Mucosa of descending colon (tissue), 3 donors: ENCODE measurements around the gene RAD23B. TPM values are rescaled to one million over a fixed set of nuclear protein-coding genes. Genes with fewer than 3 reads are reported as not detected.

Experiments used
- ATAC-seq: fragments of 200-7000 bp; cut with Tn5 transposase; one replicate; pipeline ENCODE4 v1.9.1; 2020; ENCODE audit warnings: mild to moderate bottlenecking, moderate library complexity
- DNase-seq, 3 donors: peaks; one replicate each; pipeline ENCODE4 v3.0.0-alpha.2; 2020
- H3K36me3 ChIP-seq: fragments of 200-600 bp; one replicate; pipeline ENCODE4 v1.8.0; 2021; ENCODE audit warnings: low read depth, mild to moderate bottlenecking
- H3K4me1 ChIP-seq: fragments of 200-600 bp; one replicate; pipeline ENCODE4 v1.8.0; 2021; ENCODE audit warnings: low read depth, mild to moderate bottlenecking
- H3K4me3 ChIP-seq: fragments of 200-600 bp; one replicate; pipeline ENCODE4 v1.8.0; 2021; ENCODE audit warnings: mild to moderate bottlenecking
- H3K9me3 ChIP-seq: fragments of 200-600 bp; one replicate; pipeline ENCODE4 v1.8.0; 2021; ENCODE audit warnings: mild to moderate bottlenecking
- CTCF ChIP-seq: fragments of 200-600 bp; IDR thresholded peaks from one replicate; pipeline ENCODE4 v1.8.0; 2022; ENCODE audit warnings: antibody characterized with exemption, mild to moderate bottlenecking
- intact Hi-C, 2 donors: fragments of 100-400 bp; cut with DNase I in 1 of 2; cut with micrococcal nuclease in 1 of 2; formaldehyde crosslinking; loops; one replicate each; pipeline versions ENCODE4 v1.11.0 to v1.11.1; 2022; cut with DNase I, micrococcal nuclease
- total RNA-seq, 3 donors: library from RNA; stranded (reverse); fragmentation: NEBNext Ultra II Directional in 2 of 3; extraction: Animal tissue kit (Norgen Biotek cat#: 25700) in 2 of 3; gene quantifications; one replicate each; pipeline versions ENCODE4 v1.2.1 to v1.2.4, GENCODE V29; 2021 to 2023
- donor health status: DM: no; HTN: no; CAD: no; lungs with moderate emphysema.
- donor health status: DM: no; HTN: no; CAD: no.
- donor health status: DM: no; HTN: yes; CAD: no.

Gene RAD23B
- total RNA-seq, 3 donors from 2014 or later = 83.0 to 95.6 (median 93.7) TPM

GRCh38 chr9:107361816-107362215 is 78.7 kb downstream of the RAD23B start:
- H3K4me3 ChIP-seq = no peak overlapping the region
- no peak for TF ChIP-seq CTCF
- no peaks in the 10 kb centered on the region for H3K4me1 ChIP-seq
- DNase-seq = no peak
- no peaks in the 10 kb centered on the region for H3K36me3 ChIP-seq
- ATAC-seq = no peak
- no peaks in the 10 kb centered on the region for H3K9me3 ChIP-seq
- intact Hi-C loops = no loop called here

GRCh38 chr9:107363516-107364152 is 80.6 kb downstream of the RAD23B start:
- H3K36me3 ChIP-seq = no peaks in the 10 kb centered on the region
- DNase-seq (no peak), ATAC-seq (no peak)
- no peaks in the 10 kb centered on the region for H3K9me3 ChIP-seq
- H3K4me3 ChIP-seq = no peak overlapping the region
- no peaks in the 10 kb centered on the region for H3K4me1 ChIP-seq
- TF ChIP-seq CTCF = no peak
- intact Hi-C loops = no loop called here

- Histone ChIP-seq H3K36me3 (no peaks in the 10 kb centered on the region), H3K4me1 (no peaks in the 10 kb centered on the region), H3K9me3 (no peaks in the 10 kb centered on the region), H3K4me3 (no peak overlapping the region)
- TF ChIP-seq CTCF = no peak
- ATAC-seq (peak; percentile 12), DNase-seq (no peak)
- intact Hi-C loops = no loop called here
Measured at GRCh38 chr9:107367727-107368502, 84.8 kb downstream of the RAD23B start.

- H3K9me3 ChIP-seq = no peaks in the 10 kb centered on the region
- ATAC-seq (peak; percentile 74), DNase-seq (peak in 1 of 3 donors; percentile 13)
- intact Hi-C loops = no loop called here
- TF ChIP-seq CTCF = no peak
- H3K36me3 ChIP-seq = no peaks in the 10 kb centered on the region
- no peaks in the 10 kb centered on the region for H3K4me1 ChIP-seq
- H3K4me3 ChIP-seq = no peak overlapping the region
Measured at GRCh38 chr9:107368696-107369095, 85.6 kb downstream of the RAD23B start.

GRCh38 chr9:107373809-107374208 is 90.7 kb downstream of the RAD23B start:
- DNase-seq (no peak), ATAC-seq (no peak)
- H3K4me3 ChIP-seq = no peak overlapping the region
- no peaks in the 10 kb centered on the region for H3K36me3 ChIP-seq
- no peak for TF ChIP-seq CTCF
- intact Hi-C loops = no loop called here
- H3K4me1 ChIP-seq = no peaks in the 10 kb centered on the region
- H3K9me3 ChIP-seq = no peaks in the 10 kb centered on the region
